Measurements from ENCODE around the gene HEPACAM2. TPM values are rescaled to one million over a fixed set of nuclear protein-coding genes. Genes with fewer than 3 reads are reported as not detected.
A peak's percentile ranks its signal among the peaks of the same experiment; 100 is the strongest.

The HEPACAM2 gene
- total RNA-seq, 1 donor from 2014 or later: not detected

GRCh38 chr7:93148727-93149126 is 77.5 kb downstream of the HEPACAM2 start:
- Histone ChIP-seq H3K27me3 (ENCODE audit: low read depth) (no peaks in the 10 kb centered on the region), H3K27ac (replicated peaks) (peak overlapping the region; percentile 68), H3K36me3 (peaks cover 18% of the 10 kb centered on the region), H3K4me3 (peak overlapping the region; percentile 67), H3K9me3 (replicated peaks) (no peaks in the 10 kb centered on the region), H3K4me1 (peaks cover 23% of the 10 kb centered on the region)
- no peak for DNase-seq
- TF ChIP-seq CTCF (IDR thresholded peaks at IDR 0.05; ENCODE audit: borderline replicate concordance): no peak
- intact Hi-C loops (cut with micrococcal nuclease): no loop called here

GRCh38 chr7:93148144-93148543 is 78.1 kb downstream of the HEPACAM2 start, which contains the start of gene SAMD9L:
TSS of gene SAMD9L (minus strand) at chr7:93148385. CDS start at chr7:93135971, 12,414 bp downstream.
- no peak for TF ChIP-seq CTCF (IDR thresholded peaks at IDR 0.05; ENCODE audit: borderline replicate concordance)
- Histone ChIP-seq H3K27ac (replicated peaks) (peak within 1 kb of the TSS; percentile 68), H3K36me3 (peaks cover 24% of the 10 kb centered on the region)

GRCh38 chr7:93147363-93147762 is 78.9 kb downstream of the HEPACAM2 start:
- Histone ChIP-seq H3K27me3 (ENCODE audit: low read depth) (no peaks in the 10 kb centered on the region), H3K36me3 (peaks cover 32% of the 10 kb centered on the region), H3K9me3 (replicated peaks) (no peaks in the 10 kb centered on the region), H3K4me3 (peak overlapping the region; percentile 67), H3K4me1 (peaks cover 23% of the 10 kb centered on the region), H3K27ac (replicated peaks) (peak overlapping the region; percentile 68)
- intact Hi-C loops (cut with micrococcal nuclease): no loop called here
- DNase-seq: peak; percentile 18
- no peak for TF ChIP-seq CTCF (IDR thresholded peaks at IDR 0.05; ENCODE audit: borderline replicate concordance)

More at GRCh38 chr7:93148144-93148543, 78.1 kb downstream of the HEPACAM2 start, which contains the start of gene SAMD9L:
- Histone ChIP-seq H3K27me3 (ENCODE audit: low read depth) (no peaks in the 10 kb centered on the region), H3K9me3 (replicated peaks) (no peaks in the 10 kb centered on the region), H3K4me1 (peaks cover 23% of the 10 kb centered on the region), H3K4me3 (peak within 1 kb of the TSS; percentile 67)
- no peak for DNase-seq
- intact Hi-C loops (cut with micrococcal nuclease): no loop called here

- no peak for TF ChIP-seq CTCF (IDR thresholded peaks at IDR 0.05; ENCODE audit: borderline replicate concordance)
- intact Hi-C loops (cut with micrococcal nuclease): no loop called here
- Histone ChIP-seq H3K27me3 (ENCODE audit: low read depth) (no peaks in the 10 kb centered on the region), H3K4me1 (peaks cover 23% of the 10 kb centered on the region), H3K9me3 (replicated peaks) (peaks cover 5% of the 10 kb centered on the region), H3K27ac (replicated peaks) (peak overlapping the region; percentile 68), H3K36me3 (peaks cover 39% of the 10 kb centered on the region), H3K4me3 (peak overlapping the region; percentile 67)
- DNase-seq: no peak
These were observed 79.7 kb downstream of the HEPACAM2 start for GRCh38 chr7:93146472-93147141.

GRCh38 chr7:93146036-93146435 is 80.2 kb downstream of the HEPACAM2 start:
- Histone ChIP-seq H3K9me3 (replicated peaks) (peaks cover 11% of the 10 kb centered on the region), H3K36me3 (peaks cover 45% of the 10 kb centered on the region), H3K4me3 (peak overlapping the region; percentile 67), H3K4me1 (peaks cover 23% of the 10 kb centered on the region), H3K27ac (replicated peaks) (peak overlapping the region; percentile 68), H3K27me3 (ENCODE audit: low read depth) (no peaks in the 10 kb centered on the region)
- DNase-seq: no peak
- intact Hi-C loops (cut with micrococcal nuclease): no loop called here
- TF ChIP-seq CTCF (IDR thresholded peaks at IDR 0.05; ENCODE audit: borderline replicate concordance): no peak

Data from left ventricle myocardium inferior (tissue), 1 donor.